Kidney (tissue), 14 donors: Measurements from ENCODE around the gene GLYATL3. TPM values are rescaled to one million over a fixed set of nuclear protein-coding genes. Genes with fewer than 3 reads are reported as not detected.

ENCODE experiments used
- DNase-seq, 5 donors: peaks; one replicate each; pipeline ENCODE4 v3.0.0-alpha.2; 2013 to 2020
- FAIRE-seq: peaks from 2 replicates; lab custom pipeline; 2012; peaks lifted over from hg19 to GRCh38; lab: Jason Lieb, UNC
- H3K27ac ChIP-seq, 2 donors: one replicate each; pipeline ENCODE4 v1.7.0; 2013; ENCODE audit warnings: low read depth in 2 of 2, low read length in 2 of 2, inconsistent platforms in 1 of 2
- H3K27me3 ChIP-seq: one replicate; pipeline ENCODE4 v1.7.1; 2013; ENCODE audit warnings: low read length, inconsistent platforms; ENCODE audit not compliant: control insufficient read depth, insufficient read depth
- H3K36me3 ChIP-seq, 3 donors: one replicate each; pipeline versions ENCODE4 v1.7.0 to v1.7.1; 2013; ENCODE audit warnings: low read length in 3 of 3, control low read depth in 1 of 3, inconsistent platforms in 1 of 3; ENCODE audit not compliant: insufficient read depth in 3 of 3, control insufficient read depth in 2 of 3
- H3K4me1 ChIP-seq, 3 donors: one replicate each; pipeline versions ENCODE4 v1.7.0 to v1.7.1; 2013; ENCODE audit warnings: low read length in 3 of 3, inconsistent platforms in 1 of 3, low read depth in 1 of 3; ENCODE audit not compliant: control insufficient read depth in 2 of 3, insufficient read depth in 2 of 3
- H3K4me3 ChIP-seq, 3 donors: one replicate each; pipeline versions ENCODE4 v1.7.0 to v1.8.1; 2013; ENCODE audit warnings: low read length in 3 of 3, control low read depth in 1 of 3, inconsistent platforms in 1 of 3
- H3K9ac ChIP-seq, 3 donors: one replicate each; pipeline versions ENCODE4 v1.7.0 to v1.7.1; 2013; ENCODE audit warnings: low read length in 3 of 3, control low read depth in 1 of 3, inconsistent platforms in 1 of 3
- H3K9me3 ChIP-seq, 3 donors: one replicate each; pipeline versions ENCODE4 v1.7.0 to v1.7.1; 2013; ENCODE audit warnings: low read length in 3 of 3, control low read depth in 1 of 3, inconsistent platforms in 1 of 3; ENCODE audit not compliant: control insufficient read depth in 2 of 3, insufficient read depth in 1 of 3
- intact Hi-C: fragments of 100-400 bp; cut with DNase I; formaldehyde crosslinking; loops from one replicate; pipeline ENCODE4 v1.11.1; 2022
- polyA plus RNA-seq: library from polyadenylated mRNA; stranded (reverse); fragments of 350-450 nt; fragmentation: Illumina TruSeq; extraction: RNeasy Lipid Tissue Mini Kit (QIAGEN cat#74804); gene quantifications from one replicate; pipeline ENCODE4 v1.2.3, GENCODE V29; 2014; ENCODE audit warnings: low read depth, low replicate concordance; ENCODE audit not compliant: insufficient read depth
- total RNA-seq: library from RNA; stranded (reverse); fragmentation: NEBNext Ultra II Directional; extraction: Animal tissue kit (Norgen Biotek cat#: 25700); gene quantifications from one replicate; pipeline ENCODE4 v1.2.1, GENCODE V29; 2021
- TF ChIP-seq, protein P1 (sequence below): IDR thresholded peaks from 3 replicates; pipeline ENCODE4 v1.5.1; 2012; ENCODE audit warnings: mild to moderate bottlenecking, moderate library complexity, borderline replicate concordance; ENCODE audit not compliant: insufficient read depth; ENCODE audit errors: extremely low read depth
- donor health status: control.
- donor health status: control.
- donor health status: control.
- donor health status: control.
- donor health status: control.
- donor health status: DM: yes; HTN: yes; CAD: no.
- donor health status: Normal renal cell carcinoma (clear cell type).

Gene GLYATL3
- total and polyA plus RNA-seq, 2 donors from 2014 or later = not detected

DNA sequence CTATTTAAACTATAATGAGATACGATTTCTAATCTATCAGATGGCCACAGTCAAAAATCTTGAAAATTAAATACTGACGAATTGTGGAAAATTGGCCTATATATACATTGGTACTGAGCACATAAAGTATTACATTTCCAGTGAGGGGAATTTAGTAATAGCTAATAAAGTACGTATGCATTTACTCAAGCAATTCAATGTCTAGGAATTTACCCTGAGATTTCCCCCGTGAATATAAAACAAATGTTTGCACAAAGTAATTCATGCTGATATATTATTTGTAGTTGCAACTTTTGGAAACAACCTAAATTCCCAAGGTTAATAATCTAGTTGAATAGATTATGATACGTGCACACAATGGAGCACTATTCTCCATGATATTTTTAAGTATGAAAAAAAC lies 36.1 kb downstream of the GLYATL3 start:
- H3K27ac ChIP-seq = no peak overlapping the region
- no peaks in the 10 kb centered on the region for H3K4me1 ChIP-seq
- TF ChIP-seq, protein P1, sequence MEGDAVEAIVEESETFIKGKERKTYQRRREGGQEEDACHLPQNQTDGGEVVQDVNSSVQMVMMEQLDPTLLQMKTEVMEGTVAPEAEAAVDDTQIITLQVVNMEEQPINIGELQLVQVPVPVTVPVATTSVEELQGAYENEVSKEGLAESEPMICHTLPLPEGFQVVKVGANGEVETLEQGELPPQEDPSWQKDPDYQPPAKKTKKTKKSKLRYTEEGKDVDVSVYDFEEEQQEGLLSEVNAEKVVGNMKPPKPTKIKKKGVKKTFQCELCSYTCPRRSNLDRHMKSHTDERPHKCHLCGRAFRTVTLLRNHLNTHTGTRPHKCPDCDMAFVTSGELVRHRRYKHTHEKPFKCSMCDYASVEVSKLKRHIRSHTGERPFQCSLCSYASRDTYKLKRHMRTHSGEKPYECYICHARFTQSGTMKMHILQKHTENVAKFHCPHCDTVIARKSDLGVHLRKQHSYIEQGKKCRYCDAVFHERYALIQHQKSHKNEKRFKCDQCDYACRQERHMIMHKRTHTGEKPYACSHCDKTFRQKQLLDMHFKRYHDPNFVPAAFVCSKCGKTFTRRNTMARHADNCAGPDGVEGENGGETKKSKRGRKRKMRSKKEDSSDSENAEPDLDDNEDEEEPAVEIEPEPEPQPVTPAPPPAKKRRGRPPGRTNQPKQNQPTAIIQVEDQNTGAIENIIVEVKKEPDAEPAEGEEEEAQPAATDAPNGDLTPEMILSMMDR = no peak
- no peak for FAIRE-seq
- H3K27me3 ChIP-seq = no peaks in the 10 kb centered on the region
- no peak overlapping the region for H3K9ac ChIP-seq
- H3K9me3 ChIP-seq = no peaks in the 10 kb centered on the region
- H3K36me3 ChIP-seq = no peaks in the 10 kb centered on the region
- intact Hi-C loops = no loop called here
- H3K4me3 ChIP-seq = no peak overlapping the region
- DNase-seq = no peak

DNA sequence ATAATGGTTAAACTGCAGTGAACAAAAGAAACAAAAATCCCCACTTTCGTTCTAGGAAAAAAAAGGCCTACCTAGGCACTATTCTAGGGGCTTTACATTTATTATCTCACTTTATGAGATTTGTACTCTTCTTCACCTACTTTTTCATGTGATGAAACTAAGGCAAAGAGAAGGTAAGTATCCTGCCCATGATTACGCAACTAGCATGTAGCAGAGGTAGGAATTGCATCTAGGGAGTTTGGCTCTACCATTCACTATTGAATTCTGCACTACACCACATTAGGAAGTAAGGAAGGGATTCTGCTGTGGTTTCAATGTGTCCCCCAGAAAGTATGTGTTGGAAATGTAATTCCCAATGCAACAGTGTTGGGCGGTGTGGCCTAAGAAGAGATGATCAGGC lies 39.4 kb downstream of the GLYATL3 start:
- no peak overlapping the region for H3K9ac ChIP-seq
- no peaks in the 10 kb centered on the region for H3K4me1 ChIP-seq
- intact Hi-C loops = no loop called here
- no peaks in the 10 kb centered on the region for H3K36me3 ChIP-seq
- TF ChIP-seq, protein P1 = no peak
- H3K27me3 ChIP-seq = no peaks in the 10 kb centered on the region
- FAIRE-seq (no peak), DNase-seq (no peak)
- no peak overlapping the region for H3K4me3 ChIP-seq
- no peaks in the 10 kb centered on the region for H3K9me3 ChIP-seq
- no peak overlapping the region for H3K27ac ChIP-seq

DNA sequence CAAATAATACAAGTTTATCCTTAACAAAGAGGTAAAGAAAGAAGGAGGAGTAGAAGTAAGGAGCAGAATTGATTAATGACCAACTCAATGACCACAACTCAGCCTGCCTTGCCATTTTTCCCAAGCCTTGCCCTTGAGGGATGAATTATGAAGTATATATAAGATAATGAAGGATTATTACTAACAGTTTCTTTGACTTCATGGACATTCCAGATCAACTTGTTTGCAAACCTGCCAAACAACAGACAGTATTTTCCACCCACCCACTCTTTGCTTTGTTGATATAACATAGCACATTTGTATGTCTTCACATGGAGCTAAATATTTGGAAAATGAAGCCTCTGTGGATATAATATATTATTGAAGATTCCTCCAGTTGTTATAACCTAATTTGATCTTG lies 40.9 kb downstream of the GLYATL3 start:
- no peak overlapping the region for H3K9ac ChIP-seq
- FAIRE-seq (no peak), DNase-seq (no peak)
- H3K27ac ChIP-seq = no peak overlapping the region
- TF ChIP-seq, protein P1 = no peak
- no peaks in the 10 kb centered on the region for H3K4me1 ChIP-seq
- H3K9me3 ChIP-seq = no peaks in the 10 kb centered on the region
- no peaks in the 10 kb centered on the region for H3K36me3 ChIP-seq
- no peaks in the 10 kb centered on the region for H3K27me3 ChIP-seq
- H3K4me3 ChIP-seq = no peak overlapping the region
- intact Hi-C loops = no loop called here

DNA sequence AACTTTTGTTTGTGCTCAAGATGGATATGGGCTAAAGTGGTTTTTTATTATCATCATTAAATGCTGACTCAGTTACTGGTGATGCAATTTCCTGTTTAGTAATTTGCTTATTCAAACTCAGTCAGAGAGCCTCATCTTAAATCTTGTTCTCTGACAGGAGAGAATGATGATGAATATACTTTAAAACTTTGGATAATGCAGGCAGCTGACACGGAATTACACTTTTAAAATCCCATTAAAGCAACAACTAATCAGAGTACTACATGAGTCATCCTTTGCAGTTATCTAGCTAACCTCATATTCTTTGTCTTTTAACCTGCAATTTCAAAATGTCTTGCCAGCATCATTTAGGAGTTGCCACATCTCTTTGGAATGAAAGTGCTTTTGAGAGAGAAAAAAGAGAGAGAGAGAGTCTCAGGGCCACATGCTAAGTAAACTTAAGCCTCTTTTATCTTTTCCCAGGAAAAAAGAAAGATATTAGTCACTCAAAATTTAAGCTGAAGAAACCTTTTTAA lies 41.5 kb downstream of the GLYATL3 start:
- Histone ChIP-seq H3K27me3 (no peaks in the 10 kb centered on the region), H3K9ac (no peak overlapping the region), H3K27ac (no peak overlapping the region), H3K4me1 (no peaks in the 10 kb centered on the region), H3K4me3 (no peak overlapping the region), H3K9me3 (no peaks in the 10 kb centered on the region), H3K36me3 (no peaks in the 10 kb centered on the region)
- DNase-seq = no peak
- TF ChIP-seq, protein P1 = no peak
- intact Hi-C loops = no loop called here
- FAIRE-seq = no peak
